CD4-positive, alpha-beta T cell (primary cell): ENCODE results near the gene SMYD3. TPM values are rescaled to one million over a fixed set of nuclear protein-coding genes. Genes with fewer than 3 reads are reported as not detected.
"Not testable (repeated sequence)": the region's sequence is repeated elsewhere in the genome, so short reads cannot be mapped to it uniquely, and the experiment has no call there.

Experiments
- ATAC-seq: fragments of 200-7000 bp; cut with Tn5 transposase; one replicate; pipeline ENCODE4 v1.10.0; 2022; ENCODE audit warnings: mild to moderate bottlenecking; ENCODE audit not compliant: poor library complexity
- CTCF ChIA-PET: fragments of 350-600 bp; sonication (Branson Sonifier 250); formaldehyde crosslinking; loops from one replicate; lab custom pipeline; 2021; ENCODE audit warnings: antibody characterized with exemption, inconsistent platforms; lab: Charles Lee
- POLR2A ChIA-PET: fragments of 350-600 bp; sonication (Branson Sonifier 250); formaldehyde crosslinking; loops from one replicate; lab custom pipeline; 2021; ENCODE audit warnings: antibody characterized with exemption, inconsistent platforms; lab: Charles Lee
- DNase-seq, 14 experiments: peaks; one replicate each; pipeline ENCODE4 v3.0.0-alpha.2; 2013 to 2020; ENCODE audit warnings: mixed read lengths in 2 of 14
- H3K27ac ChIP-seq, 2 donors: one replicate each; pipeline versions ENCODE4 v1.5.1 to v1.7.0; 2013; ENCODE audit warnings: low read length in 2 of 2, low read depth in 1 of 2, mild to moderate bottlenecking in 1 of 2
- H3K27me3 ChIP-seq, 2 experiments: 1 replicate in 1 of 2; 2 replicates in 1 of 2; pipeline versions ENCODE4 v1.6.1 to v1.7.0; 2013; ENCODE audit warnings: low read length in 2 of 2, control low read depth in 1 of 2, mild to moderate bottlenecking in 1 of 2, moderate library complexity in 1 of 2; ENCODE audit not compliant: insufficient read depth in 2 of 2, control insufficient read depth in 1 of 2
- H3K36me3 ChIP-seq: one replicate; pipeline ENCODE4 v1.6.1; 2013; ENCODE audit warnings: low read length, control low read depth; ENCODE audit not compliant: insufficient read depth
- H3K4me1 ChIP-seq: one replicate; pipeline ENCODE4 v1.6.1; 2013; ENCODE audit warnings: low read length, control low read depth; ENCODE audit not compliant: insufficient read depth
- H3K4me3 ChIP-seq: one replicate; pipeline ENCODE4 v1.5.1; 2013; ENCODE audit warnings: mild to moderate bottlenecking, low read length, moderate library complexity
- H3K9me3 ChIP-seq, 2 experiments: 1 replicate in 1 of 2; 2 replicates in 1 of 2; pipeline versions ENCODE4 v1.6.1 to v1.7.0; 2013; ENCODE audit warnings: low read length in 2 of 2, mild to moderate bottlenecking in 2 of 2, control low read depth in 1 of 2, moderate library complexity in 1 of 2; ENCODE audit not compliant: control insufficient read depth in 1 of 2, insufficient read depth in 1 of 2
- H3K27ac Mint-ChIP-seq: one replicate; pipeline ENCODE4 v1.8.0; 2020; ENCODE audit warnings: mixed read lengths
- H3K27me3 Mint-ChIP-seq: one replicate; pipeline ENCODE4 v1.8.0; 2021; ENCODE audit warnings: mixed read lengths
- H3K36me3 Mint-ChIP-seq: one replicate; pipeline ENCODE4 v1.8.0; 2021; ENCODE audit warnings: low read depth, mixed read lengths
- H3K4me1 Mint-ChIP-seq: one replicate; pipeline ENCODE4 v1.8.0; 2021; ENCODE audit warnings: low read depth, mixed read lengths
- H3K4me3 Mint-ChIP-seq: one replicate; pipeline ENCODE4 v1.8.0; 2020; ENCODE audit warnings: mild to moderate bottlenecking, mixed read lengths
- H3K9me3 Mint-ChIP-seq: one replicate; pipeline ENCODE4 v1.8.0; 2020; ENCODE audit warnings: mixed read lengths
- CTCF ChIP-seq: fragments of 200-600 bp; IDR thresholded peaks from one replicate; pipeline ENCODE4 v1.8.0; 2022; ENCODE audit warnings: antibody characterized with exemption, mild to moderate bottlenecking
- intact Hi-C, 2 experiments: fragments of 100-400 bp; cut with DNase I in 1 of 2; cut with micrococcal nuclease in 1 of 2; formaldehyde crosslinking; loops; one replicate each; pipeline versions ENCODE4 v1.15.1 to v1.9.0; 2023 to 2025; cut with DNase I, micrococcal nuclease
- total RNA-seq, 174 experiments: library from RNA in 2 of 174; stranded (reverse) in 2 of 174; gene quantifications; one replicate each; pipeline ENCODE4 v1.2.3 and lab custom pipeline; 2021 to 2026

Gene SMYD3
- total RNA-seq, 2 experiments from 2014 or later: 18.8 to 19.6 TPM

GRCh38 chr1:246077476-246077875 is 429.6 kb downstream of the SMYD3 start:
- Histone ChIP-seq H3K27ac (no peak overlapping the region), H3K4me3 (no peak overlapping the region), H3K9me3 (peaks cover 0 to 4% of the 10 kb centered on the region in 2 experiments), H3K4me1 (no peaks in the 10 kb centered on the region), H3K36me3 (no peaks in the 10 kb centered on the region), H3K27me3 (no peaks in the 10 kb centered on the region)
- TF ChIP-seq CTCF: no peak
- intact Hi-C loops: no loop called here
- H3K27ac Mint-ChIP-seq: no peak overlapping the region
- peaks cover 3% of the 10 kb centered on the region for H3K9me3 Mint-ChIP-seq
- no peak for DNase-seq
- H3K4me1 Mint-ChIP-seq: no peaks in the 10 kb centered on the region
- H3K27me3 Mint-ChIP-seq: no peaks in the 10 kb centered on the region
- H3K36me3 Mint-ChIP-seq: peaks cover 16% of the 10 kb centered on the region
- CTCF ChIA-PET: no interaction called here
- no peak overlapping the region for H3K4me3 Mint-ChIP-seq
- POLR2A ChIA-PET: no interaction called here
- ATAC-seq: no peak

GRCh38 chr1:246074421-246074820 is 432.7 kb downstream of the SMYD3 start:
- H3K9me3 Mint-ChIP-seq: peaks cover 3% of the 10 kb centered on the region
- H3K27me3 ChIP-seq: no peaks in the 10 kb centered on the region
- H3K27ac Mint-ChIP-seq: no peak overlapping the region
- H3K4me1 ChIP-seq: no peaks in the 10 kb centered on the region
- DNase-seq: no peak
- no peak for TF ChIP-seq CTCF
- peaks cover 4% of the 10 kb centered on the region for H3K4me1 Mint-ChIP-seq
- no peak overlapping the region for H3K4me3 ChIP-seq
- no peak overlapping the region for H3K4me3 Mint-ChIP-seq
- H3K36me3 ChIP-seq: no peaks in the 10 kb centered on the region
- no peak for ATAC-seq
- H3K27me3 Mint-ChIP-seq: no peaks in the 10 kb centered on the region
- POLR2A ChIA-PET: interaction anchor here (0.7 kb wide), 2 partner anchors 48 to 55 kb away, joined by 3 to 4 read pairs; no protein-coding TSS in a partner anchor
- no peak overlapping the region for H3K27ac ChIP-seq
- no peaks in the 10 kb centered on the region for H3K9me3 ChIP-seq
- CTCF ChIA-PET: interaction anchor here (0.6 kb wide), 1 partner anchor 91 kb away, joined by 3 read pairs; no protein-coding TSS in a partner anchor
- peaks cover 19% of the 10 kb centered on the region for H3K36me3 Mint-ChIP-seq
- intact Hi-C loops: no loop called here

GRCh38 chr1:246072456-246072955 is 434.6 kb downstream of the SMYD3 start:
- ChIA-PET POLR2A (no interaction called here), CTCF (no interaction called here)
- Mint-ChIP-seq H3K27me3 (no peaks in the 10 kb centered on the region), H3K27ac (no peak overlapping the region), H3K4me1 (peaks cover 11% of the 10 kb centered on the region), H3K4me3 (no peak overlapping the region), H3K9me3 (peaks cover 3% of the 10 kb centered on the region), H3K36me3 (peaks cover 18% of the 10 kb centered on the region)
- ATAC-seq (no peak), DNase-seq (no peak)
- TF ChIP-seq CTCF: no peak
- H3K4me1 ChIP-seq: no peaks in the 10 kb centered on the region
- H3K36me3 ChIP-seq: no peaks in the 10 kb centered on the region
- H3K9me3 ChIP-seq: no peaks in the 10 kb centered on the region
- no peak overlapping the region for H3K4me3 ChIP-seq
- intact Hi-C loops: no loop called here
- H3K27me3 ChIP-seq: no peaks in the 10 kb centered on the region
- H3K27ac ChIP-seq: no peak overlapping the region

GRCh38 chr1:246071981-246072380 is 435.1 kb downstream of the SMYD3 start:
- H3K36me3 ChIP-seq, H3K9me3 ChIP-seq, H3K4me1 ChIP-seq, H3K27me3 Mint-ChIP-seq, ATAC-seq, CTCF ChIA-PET, H3K9me3 Mint-ChIP-seq, H3K4me3 ChIP-seq, DNase-seq, H3K27me3 ChIP-seq, H3K4me3 Mint-ChIP-seq, H3K27ac Mint-ChIP-seq, H3K27ac ChIP-seq, POLR2A ChIA-PET, intact Hi-C loops: not testable (repeated sequence)
- Mint-ChIP-seq H3K36me3 (peaks cover 18% of the 10 kb centered on the region), H3K4me1 (peaks cover 11% of the 10 kb centered on the region)

GRCh38 chr1:246071561-246071960 is 435.5 kb downstream of the SMYD3 start:
- H3K27me3 Mint-ChIP-seq, H3K4me3 ChIP-seq, H3K9me3 Mint-ChIP-seq, H3K27ac Mint-ChIP-seq, H3K36me3 ChIP-seq, H3K9me3 ChIP-seq, H3K4me1 ChIP-seq, DNase-seq, H3K4me3 Mint-ChIP-seq, H3K27me3 ChIP-seq, ATAC-seq, H3K27ac ChIP-seq, intact Hi-C loops, POLR2A ChIA-PET, CTCF ChIA-PET: not testable (repeated sequence)
- H3K36me3 Mint-ChIP-seq: peaks cover 18% of the 10 kb centered on the region
- peaks cover 11% of the 10 kb centered on the region for H3K4me1 Mint-ChIP-seq
